22Rv1 (cell line): Measurements from ENCODE around the gene PDCD1LG2.

Experiments used
- CTCF ChIP-seq: fragments of 450-650 bp; IDR thresholded peaks from 2 replicates; pipeline ENCODE4 v1.5.1; 2017; ENCODE audit warnings: mild to moderate bottlenecking
- ZFX ChIP-seq: fragments of 450-650 bp; IDR thresholded peaks from 2 replicates; pipeline ENCODE4 v1.6.1; 2017; ENCODE audit warnings: antibody characterized with exemption, borderline replicate concordance

DNA sequence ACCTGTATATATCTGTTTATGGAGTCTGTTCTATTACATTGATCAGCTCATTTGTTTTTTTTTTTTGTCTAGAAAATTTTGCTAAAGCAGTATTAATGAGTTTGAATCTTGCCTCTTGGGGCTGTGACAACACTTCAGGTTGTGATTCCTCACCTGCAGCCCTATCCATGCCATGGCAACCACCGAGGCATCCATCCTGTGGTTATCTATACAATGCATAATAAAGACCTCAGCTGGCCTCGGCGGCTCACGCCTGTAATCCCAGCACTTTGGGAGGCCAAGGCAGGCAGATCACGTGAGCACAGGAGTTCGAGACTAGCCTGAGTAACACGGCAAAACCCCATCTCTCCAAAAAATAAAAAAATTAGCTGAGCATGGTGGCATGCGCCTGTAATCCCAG is 28.1 kb upstream of the PDCD1LG2 start:
- TF ChIP-seq CTCF (no peak), ZFX (no peak)
